Uterus (tissue), 4 donors: ENCODE results near the gene DNAH8. TPM values are rescaled to one million over a fixed set of nuclear protein-coding genes. Genes with fewer than 3 reads are reported as not detected.

Experiments
- DNase-seq, 2 donors: peaks; one replicate each; pipeline ENCODE4 v3.0.0-alpha.2; 2019 to 2020
- H3K27ac ChIP-seq, 2 donors: fragments of 200-600 bp; sonication (generic); 1 replicate in 1 of 2; 2 replicates in 1 of 2; pipeline ENCODE4 v1.5.1; 2016 to 2018
- H3K27me3 ChIP-seq, 2 donors: fragments of 200-600 bp; sonication (generic); one replicate each; pipeline ENCODE4 v1.5.1; 2018 to 2019; ENCODE audit warnings: control low read depth in 1 of 2
- H3K36me3 ChIP-seq, 2 donors: fragments of 200-600 bp; sonication (generic); one replicate each; pipeline ENCODE4 v1.5.1; 2019; ENCODE audit warnings: control low read depth in 1 of 2
- H3K4me1 ChIP-seq, 2 donors: fragments of 200-600 bp; sonication (generic); one replicate each; pipeline ENCODE4 v1.5.1; 2018 to 2019; ENCODE audit warnings: control low read depth in 1 of 2
- H3K4me3 ChIP-seq, 2 donors: fragments of 200-600 bp; sonication (generic); 1 replicate in 1 of 2; 2 replicates in 1 of 2; pipeline ENCODE4 v1.5.1; 2018 to 2019; ENCODE audit warnings: mild to moderate bottlenecking in 1 of 2
- H3K9me3 ChIP-seq, 2 donors: fragments of 200-600 bp; sonication (generic); one replicate each; pipeline ENCODE4 v1.5.1; 2019; ENCODE audit warnings: control low read depth in 1 of 2
- CTCF ChIP-seq, 4 experiments: fragments of 200-600 bp in 2 of 4; fragments of 450-650 bp in 2 of 4; sonication (generic) in 2 of 4; IDR thresholded peaks; one replicate each; pipeline ENCODE4 v1.5.1; 2016 to 2019; ENCODE audit warnings: antibody characterized with exemption in 4 of 4, mild to moderate bottlenecking in 2 of 4, moderate library complexity in 1 of 4
- POLR2A ChIP-seq, 2 donors: fragments of 450-650 bp; IDR thresholded peaks; one replicate each; pipeline ENCODE4 v1.6.1; 2016; ENCODE audit warnings: antibody characterized with exemption in 2 of 2, mild to moderate bottlenecking in 1 of 2, moderate library complexity in 1 of 2
- intact Hi-C: fragments of 100-400 bp; cut with DNase I; formaldehyde crosslinking; loops from one replicate; pipeline ENCODE4 v1.15.1; 2023; ENCODE audit warnings: low total_unique reads
- total RNA-seq, 4 donors: library from RNA; depleted of rRNA in 3 of 4; stranded (reverse); fragments of >200 nt in 3 of 4; gene quantifications; one replicate each; pipeline versions ENCODE4 v1.1.0 to v1.2.4, GENCODE V29; 2014 to 2023
- donor health status: DM: yes; HTN: yes; CAD: no.

Gene DNAH8
- total RNA-seq, 4 donors from 2014 or later: 0.03 to 0.69 TPM; not detected in 2

- intact Hi-C loops: no loop called here
- H3K27me3 ChIP-seq: no peaks in the 10 kb centered on the region
- no peak for DNase-seq
- no peaks in the 10 kb centered on the region for H3K4me1 ChIP-seq
- H3K36me3 ChIP-seq: no peaks in the 10 kb centered on the region
- no peak overlapping the region for H3K4me3 ChIP-seq
- H3K27ac ChIP-seq: no peak overlapping the region
- no peaks in the 10 kb centered on the region for H3K9me3 ChIP-seq
- TF ChIP-seq CTCF (IDR thresholded peaks at IDR 0.05): no peak
- TF ChIP-seq POLR2A (IDR thresholded peaks at IDR 0.05): no peak
These were observed 338.9 kb downstream of the DNAH8 start for GRCh38 chr6:39053854-39054576.

- Histone ChIP-seq H3K9me3 (no peaks in the 10 kb centered on the region), H3K4me1 (no peaks in the 10 kb centered on the region), H3K36me3 (no peaks in the 10 kb centered on the region), H3K4me3 (no peak overlapping the region), H3K27me3 (no peaks in the 10 kb centered on the region), H3K27ac (no peak overlapping the region)
- no peak for DNase-seq
- intact Hi-C loops: no loop called here
- TF ChIP-seq POLR2A (IDR thresholded peaks at IDR 0.05) (no peak), CTCF (IDR thresholded peaks at IDR 0.05) (no peak)
These were observed 339.5 kb downstream of the DNAH8 start for GRCh38 chr6:39054577-39055142.

GRCh38 chr6:39055661-39056060 is 340.6 kb downstream of the DNAH8 start:
- intact Hi-C loops: no loop called here
- Histone ChIP-seq H3K27ac (no peak overlapping the region), H3K4me1 (no peaks in the 10 kb centered on the region), H3K4me3 (no peak overlapping the region), H3K36me3 (no peaks in the 10 kb centered on the region), H3K27me3 (no peaks in the 10 kb centered on the region), H3K9me3 (no peaks in the 10 kb centered on the region)
- TF ChIP-seq CTCF (IDR thresholded peaks at IDR 0.05) (no peak), POLR2A (IDR thresholded peaks at IDR 0.05) (no peak)
- DNase-seq: no peak

- intact Hi-C loops: no loop called here
- Histone ChIP-seq H3K27me3 (no peaks in the 10 kb centered on the region), H3K9me3 (no peaks in the 10 kb centered on the region), H3K4me1 (no peaks in the 10 kb centered on the region), H3K4me3 (no peak overlapping the region), H3K27ac (no peak overlapping the region), H3K36me3 (no peaks in the 10 kb centered on the region)
- TF ChIP-seq POLR2A (IDR thresholded peaks at IDR 0.05): no peak
- no peak for DNase-seq
These were observed 341.1 kb downstream of the DNAH8 start for GRCh38 chr6:39056191-39056590.

GRCh38 chr6:39056681-39057080 is 341.6 kb downstream of the DNAH8 start:
- no peak for TF ChIP-seq POLR2A (IDR thresholded peaks at IDR 0.05)
- no peak for TF ChIP-seq CTCF (IDR thresholded peaks at IDR 0.05)
- Histone ChIP-seq H3K27me3 (no peaks in the 10 kb centered on the region), H3K27ac (no peak overlapping the region), H3K4me1 (no peaks in the 10 kb centered on the region), H3K4me3 (no peak overlapping the region), H3K36me3 (no peaks in the 10 kb centered on the region), H3K9me3 (no peaks in the 10 kb centered on the region)
- intact Hi-C loops: no loop called here
- DNase-seq: no peak
